ENCODE measurements around the gene SLC66A2. TPM values are rescaled to one million over a fixed set of nuclear protein-coding genes. Genes with fewer than 3 reads are reported as not detected.
"Not testable (repeated sequence)": the region's sequence is repeated elsewhere in the genome, so short reads cannot be mapped to it uniquely, and the experiment has no call there.

Gene SLC66A2
- total RNA-seq, 2 donors from 2014 or later = 74.9 to 88.0 TPM

DNA sequence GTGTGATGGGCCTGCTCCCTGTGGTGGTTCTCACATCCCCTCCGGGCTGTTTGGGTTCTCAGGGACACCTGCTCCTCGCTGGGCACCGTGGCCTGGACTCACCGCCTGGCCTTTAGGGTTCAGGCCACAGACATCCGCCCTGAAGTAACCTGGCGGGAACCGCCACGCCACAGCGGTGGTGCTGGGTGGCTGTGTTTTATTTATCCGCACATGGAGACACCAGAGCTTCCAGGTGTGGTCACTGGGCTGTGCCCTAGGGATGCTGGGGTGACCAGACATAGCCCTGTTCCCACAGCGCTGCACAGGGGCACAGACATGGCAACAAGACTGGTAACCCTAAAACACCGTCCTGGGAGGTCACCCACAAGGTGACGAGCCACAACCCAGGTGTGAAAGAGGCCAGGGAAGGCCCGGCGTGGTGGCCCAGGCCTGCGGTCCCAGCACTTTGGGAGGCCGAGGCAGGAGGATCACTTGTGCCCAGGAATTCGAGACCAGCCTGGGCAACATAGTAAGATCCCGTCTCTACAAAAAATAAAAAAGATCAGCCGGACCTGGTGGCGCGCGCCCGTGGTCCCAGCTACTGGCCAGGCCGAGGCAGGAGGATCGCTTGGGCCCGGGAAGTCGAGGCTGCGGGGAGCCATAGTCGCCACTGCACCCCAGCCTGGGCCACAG is 12.3 kb upstream of the SLC66A2 start:
- peak; percentile 22 for DNase-seq
- H3K4me3 ChIP-seq = peak overlapping the region; percentile 63
- no peaks in the 10 kb centered on the region for H3K27me3 ChIP-seq
- peak overlapping the region; percentile 96 to 97 for H3K9ac ChIP-seq (ENCODE audit: low read depth in 2 of 2, low read length in 2 of 2)
- H3K27ac ChIP-seq = peak overlapping the region; percentile 90
- H3K36me3 ChIP-seq = no peaks in the 10 kb centered on the region
- no peaks in the 10 kb centered on the region for H3K9me3 ChIP-seq
- H3K4me1 ChIP-seq = peaks cover 19% of the 10 kb centered on the region
- TF ChIP-seq, protein P1, sequence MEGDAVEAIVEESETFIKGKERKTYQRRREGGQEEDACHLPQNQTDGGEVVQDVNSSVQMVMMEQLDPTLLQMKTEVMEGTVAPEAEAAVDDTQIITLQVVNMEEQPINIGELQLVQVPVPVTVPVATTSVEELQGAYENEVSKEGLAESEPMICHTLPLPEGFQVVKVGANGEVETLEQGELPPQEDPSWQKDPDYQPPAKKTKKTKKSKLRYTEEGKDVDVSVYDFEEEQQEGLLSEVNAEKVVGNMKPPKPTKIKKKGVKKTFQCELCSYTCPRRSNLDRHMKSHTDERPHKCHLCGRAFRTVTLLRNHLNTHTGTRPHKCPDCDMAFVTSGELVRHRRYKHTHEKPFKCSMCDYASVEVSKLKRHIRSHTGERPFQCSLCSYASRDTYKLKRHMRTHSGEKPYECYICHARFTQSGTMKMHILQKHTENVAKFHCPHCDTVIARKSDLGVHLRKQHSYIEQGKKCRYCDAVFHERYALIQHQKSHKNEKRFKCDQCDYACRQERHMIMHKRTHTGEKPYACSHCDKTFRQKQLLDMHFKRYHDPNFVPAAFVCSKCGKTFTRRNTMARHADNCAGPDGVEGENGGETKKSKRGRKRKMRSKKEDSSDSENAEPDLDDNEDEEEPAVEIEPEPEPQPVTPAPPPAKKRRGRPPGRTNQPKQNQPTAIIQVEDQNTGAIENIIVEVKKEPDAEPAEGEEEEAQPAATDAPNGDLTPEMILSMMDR (IDR thresholded peaks at IDR 0.05) = no peak
- intact Hi-C loops (cut with DNase I) = no loop called here

DNA sequence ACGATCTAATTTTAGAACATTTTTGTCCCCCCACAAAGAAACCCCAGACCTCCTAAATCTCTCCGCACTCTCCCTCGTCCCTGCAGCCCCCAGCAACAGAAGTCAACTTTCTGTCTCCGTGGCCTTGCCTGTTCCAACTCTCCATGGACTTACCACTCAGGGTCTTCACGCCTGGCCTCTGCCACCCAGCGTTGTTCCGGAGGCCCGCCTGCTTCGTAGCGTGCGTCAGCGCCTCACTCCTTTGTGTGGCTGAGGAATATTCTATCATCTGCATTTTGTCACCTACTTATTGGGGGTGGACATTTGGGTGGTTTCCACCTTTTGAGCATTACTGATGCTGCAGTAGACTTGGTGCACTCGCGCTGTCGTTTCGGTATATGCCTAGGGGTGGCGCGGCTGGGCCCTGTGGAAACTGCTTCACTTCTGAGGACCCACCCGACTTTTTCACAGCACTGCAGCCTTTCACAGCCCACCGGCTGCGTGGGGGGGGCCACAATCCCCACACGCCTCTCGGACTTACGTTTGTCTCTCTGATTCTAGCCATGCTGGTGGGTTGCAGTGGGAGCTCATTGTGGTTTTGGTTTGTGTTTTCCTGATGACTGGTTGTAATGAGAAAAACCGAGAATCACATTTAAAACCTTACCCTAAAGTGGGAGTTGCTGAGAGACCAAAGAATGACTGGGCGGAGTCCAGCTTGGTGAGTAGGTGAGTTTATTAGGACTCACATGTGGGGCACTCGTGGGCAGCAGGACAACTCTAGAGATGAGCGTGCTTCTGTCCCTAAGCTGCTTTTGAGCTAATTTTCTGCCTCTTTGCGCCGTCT is 11.6 kb upstream of the SLC66A2 start:
- Histone ChIP-seq H3K27ac (no peak overlapping the region), H3K4me1 (peaks cover 19% of the 10 kb centered on the region), H3K4me3 (no peak overlapping the region), H3K9ac (ENCODE audit: low read depth in 2 of 2, low read length in 2 of 2) (peak overlapping the region in 1 of 2 donors; percentile 96), H3K27me3 (no peaks in the 10 kb centered on the region), H3K9me3 (no peaks in the 10 kb centered on the region), H3K36me3 (no peaks in the 10 kb centered on the region)
- intact Hi-C loops (cut with DNase I) = no loop called here
- TF ChIP-seq, protein P1 (IDR thresholded peaks at IDR 0.05) = no peak
- peak; percentile 32 for DNase-seq

DNA sequence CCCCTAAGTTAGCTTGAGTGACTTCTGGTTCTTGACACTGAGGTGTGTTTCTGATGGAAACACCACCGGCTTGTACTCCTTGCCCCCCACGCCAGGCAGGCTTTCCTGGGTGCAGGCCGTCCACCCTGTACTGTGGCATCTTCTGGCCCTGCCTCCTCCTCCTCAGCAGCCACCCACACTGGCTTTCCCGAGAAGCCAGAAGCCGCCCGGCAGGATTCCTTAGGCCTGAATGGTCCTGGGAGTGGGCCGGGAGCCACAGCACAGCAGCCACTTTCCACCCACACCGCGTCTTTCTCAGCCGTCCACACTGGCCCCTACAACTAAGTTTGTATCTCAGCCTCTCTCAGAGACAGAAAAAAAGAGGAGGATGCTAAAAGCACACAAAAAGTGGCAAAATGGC is 10.9 kb upstream of the SLC66A2 start:
- H3K9me3 ChIP-seq = no peaks in the 10 kb centered on the region
- H3K27me3 ChIP-seq = no peaks in the 10 kb centered on the region
- TF ChIP-seq, protein P1 (IDR thresholded peaks at IDR 0.05) = no peak
- intact Hi-C loops (cut with DNase I) = no loop called here
- peak; percentile 27 for DNase-seq
- H3K36me3 ChIP-seq = no peaks in the 10 kb centered on the region
- H3K4me3 ChIP-seq = no peak overlapping the region
- H3K27ac ChIP-seq = no peak overlapping the region
- no peak overlapping the region for H3K9ac ChIP-seq (ENCODE audit: low read depth in 2 of 2, low read length in 2 of 2)
- peaks cover 19% of the 10 kb centered on the region for H3K4me1 ChIP-seq

DNA sequence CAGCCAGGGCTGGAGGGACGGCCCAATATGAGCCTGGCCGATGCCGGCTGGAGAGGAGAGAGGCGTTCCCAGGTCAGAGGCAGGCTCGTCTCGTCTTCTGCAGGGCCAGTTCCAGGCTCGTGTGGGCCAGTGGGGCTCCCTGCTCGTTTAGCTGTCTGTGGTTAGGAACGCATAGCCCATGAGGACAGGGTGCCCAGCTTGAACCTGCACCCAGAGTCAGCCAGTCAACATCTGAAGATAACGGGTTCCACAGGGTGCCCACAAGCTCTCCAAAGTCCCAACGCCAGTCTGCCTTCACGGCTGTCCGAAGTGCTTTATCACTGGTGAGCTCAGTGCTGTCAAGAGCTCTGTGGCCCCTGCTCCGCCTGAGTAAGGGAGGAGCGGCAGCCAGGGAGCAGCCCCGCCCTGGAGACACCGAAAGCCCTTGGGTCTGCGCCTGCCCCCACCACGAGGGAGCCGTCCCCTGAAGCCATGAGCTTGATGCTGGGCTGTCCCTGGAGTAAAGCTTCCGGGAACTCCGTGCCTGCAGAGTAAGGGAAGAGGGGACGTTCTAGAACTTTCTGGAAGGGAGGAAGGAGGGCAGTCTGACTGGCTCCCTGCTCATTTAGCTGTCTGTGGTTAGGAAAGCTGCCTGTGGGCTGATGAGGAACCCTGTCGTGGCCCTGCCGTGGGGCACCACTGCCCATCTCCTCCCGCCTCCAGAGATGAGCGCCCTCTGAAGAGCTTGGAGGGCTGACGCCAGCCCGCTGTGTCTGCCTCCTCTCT is 10.3 kb upstream of the SLC66A2 start:
- H3K9me3 ChIP-seq = no peaks in the 10 kb centered on the region
- peaks cover 19% of the 10 kb centered on the region for H3K4me1 ChIP-seq
- intact Hi-C loops (cut with DNase I) = no loop called here
- peak overlapping the region; percentile 39 to 63 for H3K9ac ChIP-seq (ENCODE audit: low read depth in 2 of 2, low read length in 2 of 2)
- H3K4me3 ChIP-seq = no peak overlapping the region
- no peak for DNase-seq
- H3K27me3 ChIP-seq = no peaks in the 10 kb centered on the region
- no peaks in the 10 kb centered on the region for H3K36me3 ChIP-seq
- peak overlapping the region; percentile 47 for H3K27ac ChIP-seq
- TF ChIP-seq, protein P1 (IDR thresholded peaks at IDR 0.05) = no peak

DNA sequence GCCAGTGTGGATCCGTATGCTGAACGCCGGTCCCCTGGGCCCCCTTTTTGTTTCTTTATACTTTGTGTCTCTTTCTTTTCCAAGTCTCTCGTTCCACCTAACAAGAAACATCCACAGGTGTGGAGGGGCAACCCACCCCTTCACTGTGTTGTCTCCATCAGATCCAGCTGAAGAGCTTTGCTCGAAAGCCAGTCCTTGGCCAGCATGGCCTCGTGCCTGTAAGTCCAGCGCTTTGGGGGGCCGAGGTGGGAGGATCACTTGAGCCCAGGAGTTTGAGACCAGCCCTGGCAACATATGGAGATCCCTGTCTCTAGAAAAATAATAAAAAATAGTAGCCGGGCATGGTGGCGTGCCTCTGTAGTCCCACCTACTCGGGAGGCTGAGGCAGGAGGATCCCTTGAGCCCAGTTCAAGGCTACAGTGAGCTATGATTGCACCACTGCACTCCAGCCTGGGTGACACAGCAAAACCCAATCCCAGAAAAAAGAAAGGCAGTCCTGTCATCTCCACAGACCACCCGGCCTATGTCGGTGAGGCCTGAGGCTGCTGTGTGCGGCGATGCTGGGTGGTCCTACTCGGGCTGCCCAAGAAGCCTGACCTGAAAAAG is 9.6 kb upstream of the SLC66A2 start:
- Histone ChIP-seq H3K4me3 (no peak overlapping the region), H3K36me3 (no peaks in the 10 kb centered on the region), H3K9ac (ENCODE audit: low read depth in 2 of 2, low read length in 2 of 2) (peak overlapping the region; percentile 39 to 63), H3K27me3 (no peaks in the 10 kb centered on the region), H3K27ac (peak overlapping the region; percentile 73), H3K9me3 (no peaks in the 10 kb centered on the region), H3K4me1 (peaks cover 19% of the 10 kb centered on the region)
- TF ChIP-seq, protein P1 (IDR thresholded peaks at IDR 0.05) = no peak
- intact Hi-C loops (cut with DNase I) = no loop called here
- DNase-seq = no peak

DNA sequence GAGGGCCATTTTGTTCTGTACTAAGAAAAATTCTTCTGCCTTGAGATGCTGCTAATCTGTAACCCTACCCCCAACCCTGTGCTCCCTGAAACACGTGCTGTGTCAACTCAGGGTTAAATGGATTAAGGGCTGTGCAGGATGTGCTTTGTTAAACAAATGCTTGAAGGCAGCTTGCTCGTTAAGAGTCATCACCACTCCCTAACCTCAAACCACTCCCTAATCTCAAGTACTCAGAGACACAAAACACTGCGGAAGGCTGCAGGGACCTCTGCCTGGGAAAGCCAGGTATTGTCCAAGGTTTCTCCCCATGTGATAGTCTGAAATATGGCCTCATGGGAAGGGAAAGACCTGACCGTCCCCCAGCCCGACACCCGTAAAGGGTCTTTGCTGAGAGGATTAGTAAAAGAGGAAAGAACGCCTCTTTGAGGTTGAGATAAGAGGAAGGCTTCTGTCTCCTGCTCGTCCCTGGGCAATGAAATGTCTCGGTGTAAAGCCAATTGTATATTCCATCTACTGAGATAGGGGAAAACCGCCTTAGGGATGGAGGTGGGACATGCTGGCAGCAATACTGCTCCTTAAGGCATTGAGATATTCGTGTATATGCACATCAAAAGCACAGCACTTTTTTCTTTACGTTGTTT is 8.8 kb upstream of the SLC66A2 start:
- peaks cover 19% of the 10 kb centered on the region for H3K4me1 ChIP-seq
- intact Hi-C loops (cut with DNase I); H3K36me3 ChIP-seq; H3K4me3 ChIP-seq; H3K27me3 ChIP-seq; H3K9me3 ChIP-seq: not testable (repeated sequence)
- peak; percentile 64 for DNase-seq
- H3K27ac ChIP-seq = peak overlapping the region; percentile 73
- peak overlapping the region in 1 of 2 donors; percentile 66 for H3K9ac ChIP-seq (ENCODE audit: low read depth in 2 of 2, low read length in 2 of 2)

Data from colonic mucosa (tissue), 4 donors.